Activated CD8-positive, alpha-beta memory T cell treated with anti-CD3 and anti-CD28 coated beads, Interleukin-2, amount 50 U/mL, for 24 hours (primary cell): ENCODE results near the gene OR4M2.
"Not testable (repeated sequence)": the region's sequence is repeated elsewhere in the genome, so short reads cannot be mapped to it uniquely, and the experiment has no call there.

Source experiments
- DNase-seq: peaks from one replicate; pipeline ENCODE4 v3.0.0-alpha.2; 2020; ENCODE audit errors: extremely low read depth

The OR4M2 gene, protein sequence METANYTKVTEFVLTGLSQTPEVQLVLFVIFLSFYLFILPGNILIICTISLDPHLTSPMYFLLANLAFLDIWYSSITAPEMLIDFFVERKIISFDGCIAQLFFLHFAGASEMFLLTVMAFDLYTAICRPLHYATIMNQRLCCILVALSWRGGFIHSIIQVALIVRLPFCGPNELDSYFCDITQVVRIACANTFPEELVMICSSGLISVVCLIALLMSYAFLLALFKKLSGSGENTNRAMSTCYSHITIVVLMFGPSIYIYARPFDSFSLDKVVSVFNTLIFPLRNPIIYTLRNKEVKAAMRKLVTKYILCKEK

DNA sequence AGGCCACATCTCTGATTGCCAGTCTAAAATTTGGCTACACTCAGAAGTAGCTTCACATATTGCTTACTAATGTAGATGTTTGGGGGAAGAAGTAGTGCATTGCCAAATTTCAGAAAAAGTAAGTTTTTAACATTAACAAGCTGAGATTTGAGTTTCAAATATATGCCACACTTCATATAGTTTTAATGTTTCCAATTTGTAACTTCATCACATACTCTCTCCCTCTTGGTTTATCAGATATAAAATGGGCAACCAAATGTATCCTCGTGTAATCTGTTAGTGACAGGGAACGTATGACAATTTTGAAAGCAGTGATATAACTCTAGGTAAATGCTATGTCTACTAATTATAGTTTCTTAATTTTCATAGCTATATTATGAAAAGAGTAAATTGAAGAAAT, at the start of gene OR4M2:
Gene OR4M2, plus strand, starts transcription at position 301 of the 400 bp plus-strand sequence. Its CDS starts 98 bp downstream, at position 399.
- DNase-seq = not testable (repeated sequence)

DNA sequence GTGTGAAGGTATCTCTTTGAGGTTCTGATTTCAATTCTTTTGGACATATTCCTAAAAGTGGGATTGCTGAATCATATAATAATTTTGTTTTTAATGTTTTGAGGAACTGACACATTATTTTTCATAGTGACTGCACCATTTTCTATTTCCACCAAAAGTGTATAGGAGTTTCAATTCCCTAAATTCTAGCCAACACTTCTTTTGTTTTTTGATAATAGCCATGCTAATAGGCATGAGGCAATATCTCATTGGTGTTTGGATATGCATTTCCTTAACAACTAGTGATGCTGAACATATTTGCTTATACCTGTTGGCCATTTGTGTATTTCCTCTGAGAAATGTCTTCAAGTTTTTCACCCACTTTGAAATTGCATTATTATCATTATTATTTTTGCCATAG, 11.1 kb upstream of the OR4M2 start:
- not testable (repeated sequence) for DNase-seq

DNA sequence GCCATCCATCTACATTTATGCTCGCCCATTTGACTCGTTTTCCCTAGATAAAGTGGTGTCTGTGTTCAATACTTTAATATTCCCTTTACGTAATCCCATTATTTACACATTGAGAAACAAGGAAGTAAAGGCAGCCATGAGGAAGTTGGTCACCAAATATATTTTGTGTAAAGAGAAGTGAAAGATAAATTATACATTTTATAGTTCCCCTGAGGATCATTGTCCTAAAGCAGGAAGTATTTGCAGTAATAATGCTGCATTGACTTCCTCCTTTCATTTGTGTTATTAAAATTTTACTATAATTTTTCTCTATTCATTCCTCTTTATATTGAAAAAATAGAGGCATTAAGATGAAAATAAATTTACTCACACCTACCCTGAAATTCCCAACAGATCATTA, 1.1 kb downstream of the OR4M2 start:
- DNase-seq = not testable (repeated sequence)

DNA sequence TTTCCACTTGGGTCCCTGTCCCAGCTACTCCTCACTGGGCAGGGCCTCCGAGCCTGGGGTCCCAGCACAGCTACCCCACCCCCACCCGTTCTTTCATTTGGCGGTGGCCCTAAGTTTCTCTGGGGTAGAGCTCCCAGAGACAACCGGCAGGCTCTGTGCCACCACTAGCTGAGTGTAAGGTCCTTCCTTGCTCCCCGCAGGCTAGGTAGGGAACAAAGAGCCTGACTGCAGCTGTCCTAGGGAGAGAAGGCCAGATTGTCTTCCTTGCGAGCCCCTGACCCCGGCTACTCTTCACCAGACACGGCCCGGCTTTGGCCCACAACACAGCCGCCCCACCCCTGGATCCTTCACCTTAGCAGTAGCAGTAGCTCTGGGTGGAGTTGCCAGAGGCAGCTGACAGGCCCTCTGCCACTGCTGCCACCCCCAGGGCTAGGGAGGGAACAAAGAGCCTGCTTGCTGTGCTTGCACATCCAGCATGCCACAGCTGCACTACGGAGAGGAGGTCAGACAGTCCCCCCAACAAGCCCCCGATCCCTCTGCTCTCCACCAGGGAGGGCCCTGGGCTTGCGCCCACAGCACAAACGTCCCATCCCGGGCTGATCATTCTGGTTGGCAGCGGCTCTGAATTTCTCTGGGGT, 18.4 kb downstream of the OR4M2 start:
- DNase-seq = not testable (repeated sequence)

DNA sequence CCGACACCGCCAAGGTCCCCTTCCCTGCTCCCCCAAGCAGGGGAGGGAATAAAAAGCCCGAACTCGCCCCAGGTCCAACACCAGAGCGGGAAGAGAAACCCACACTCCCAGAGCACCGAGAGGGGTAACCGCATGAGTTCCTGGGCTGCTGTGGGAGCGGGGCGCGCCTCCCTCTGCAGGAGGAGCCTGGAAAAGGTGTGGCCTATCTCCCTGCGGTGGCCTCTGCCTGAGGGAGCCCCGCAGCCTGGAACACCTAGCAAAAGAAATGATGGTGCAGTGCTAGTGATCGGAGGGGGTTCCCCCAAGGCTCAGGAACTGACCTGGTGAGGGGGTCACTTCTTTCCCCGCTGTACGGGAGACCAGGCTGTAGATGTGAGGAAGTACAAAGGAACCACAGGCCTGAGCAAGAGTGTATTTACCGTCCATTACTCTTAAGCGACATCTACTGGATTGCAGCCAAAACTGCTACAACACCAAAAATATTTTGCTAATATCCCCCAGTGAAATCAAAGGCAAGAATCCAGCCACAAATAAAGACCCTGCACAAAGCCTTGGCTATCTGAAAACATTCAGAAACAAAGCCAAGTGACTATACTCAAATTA, 19.1 kb downstream of the OR4M2 start:
- DNase-seq = not testable (repeated sequence)

DNA sequence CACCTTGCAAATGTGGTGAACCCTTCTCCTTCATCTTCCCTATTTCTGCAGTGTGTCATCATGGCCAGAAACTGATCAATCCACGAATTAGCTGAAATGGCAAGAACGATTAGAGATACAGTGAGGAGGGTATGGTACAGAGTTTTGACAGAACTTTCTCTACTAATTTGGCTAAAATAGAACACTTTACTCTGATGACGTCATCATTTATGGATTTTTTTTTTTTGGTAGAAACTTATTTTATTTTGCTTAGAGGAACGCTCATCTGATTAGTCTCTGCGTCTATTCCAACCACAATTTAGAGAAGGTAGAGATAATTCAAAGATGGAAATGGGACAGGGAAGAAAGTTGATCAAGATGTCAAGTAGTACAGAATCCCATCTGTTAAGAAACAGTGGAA, 41.7 kb downstream of the OR4M2 start:
- not testable (repeated sequence) for DNase-seq
